HepG2 (cell line): ENCODE data around the gene TPX2. TPM values are rescaled to one million over a fixed set of nuclear protein-coding genes. Genes with fewer than 3 reads are reported as not detected.

Experiments
- BORCS8-MEF2B ChIP-seq: sonication (generic); formaldehyde crosslinking; IDR thresholded peaks from 2 replicates; pipeline ENCODE4 v1.8.0; 2022; ENCODE audit warnings: mild to moderate bottlenecking, missing genetic modification reagents
- CCAR2 ChIP-seq: fragments of 200-400 bp; formaldehyde crosslinking; optimal IDR thresholded peaks from 2 replicates; pipeline ENCODE3; 2018; ENCODE audit warnings: low read depth, mild to moderate bottlenecking, low read length, moderate library complexity
- E2F5 ChIP-seq: sonication (generic); formaldehyde crosslinking; conservative IDR thresholded peaks from 2 replicates; pipeline ENCODE4 v1.4.0; 2020; ENCODE audit warnings: missing genetic modification reagents
- HNF4A ChIP-seq: sonication (generic); formaldehyde crosslinking; IDR thresholded peaks from 2 replicates; pipeline ENCODE4 v1.4.0; 2020; ENCODE audit warnings: missing genetic modification reagents
- KLF15 ChIP-seq: sonication (generic); formaldehyde crosslinking; IDR thresholded peaks from 2 replicates; pipeline ENCODE4 v1.8.1; 2023; ENCODE audit warnings: borderline replicate concordance, mild to moderate bottlenecking, inconsistent platforms, missing genetic modification reagents, mixed read lengths
- KLF16 ChIP-seq, 2 experiments: sonication (generic) in 1 of 2; formaldehyde crosslinking in 1 of 2; IDR thresholded peaks; 2 replicates each; pipeline versions ENCODE4 v1.6.1 to v1.8.0; 2016 to 2023; ENCODE audit warnings: missing genetic modification reagents in 2 of 2, missing compliant biosample characterization in 1 of 2
- KLF9 ChIP-seq: IDR thresholded peaks from 2 replicates; pipeline ENCODE4 v1.6.1; 2016; ENCODE audit warnings: low read depth
- MAFK ChIP-seq, 2 experiments: IDR thresholded peaks in 1 of 2; conservative IDR thresholded peaks in 1 of 2; 2 replicates each; pipeline ENCODE4 v1.6.1; 2011; ENCODE audit warnings: improper control_type of control experiment in 2 of 2, low read length in 2 of 2
- RFX5 ChIP-seq: IDR thresholded peaks from 2 replicates; pipeline ENCODE4 v1.6.1; 2011; ENCODE audit warnings: low read depth, low read length, improper control_type of control experiment
- SETDB1 ChIP-seq: sonication (generic); formaldehyde crosslinking; IDR thresholded peaks from 2 replicates; pipeline ENCODE4 v1.5.1; 2020; ENCODE audit warnings: missing genetic modification reagents, mild to moderate bottlenecking, borderline replicate concordance
- SOX6 ChIP-seq, 2 experiments: fragments of 450-650 bp in 1 of 2; sonication (generic) in 1 of 2; formaldehyde crosslinking in 1 of 2; IDR thresholded peaks; 2 replicates each; pipeline versions ENCODE4 v1.4.0 to v1.6.1; 2017 to 2020; ENCODE audit warnings: antibody characterized with exemption in 1 of 2, mild to moderate bottlenecking in 1 of 2, missing genetic modification reagents in 1 of 2
- TERF1 ChIP-seq: sonication (generic); formaldehyde crosslinking; IDR thresholded peaks from 2 replicates; pipeline ENCODE4 v1.8.0; 2022; ENCODE audit warnings: mild to moderate bottlenecking, missing genetic modification reagents, moderate library complexity
- ZBTB26 ChIP-seq: IDR thresholded peaks from 2 replicates; pipeline ENCODE4 v1.6.1; 2016; ENCODE audit warnings: missing compliant biosample characterization, missing genetic modification reagents, borderline replicate concordance
- ZNF142 ChIP-seq: sonication (generic); formaldehyde crosslinking; IDR thresholded peaks from 2 replicates; pipeline ENCODE4 v1.4.0; 2020; ENCODE audit warnings: missing genetic modification reagents
- ZNF3 ChIP-seq: IDR thresholded peaks from 2 replicates; pipeline ENCODE4 v1.7.0; 2017; ENCODE audit warnings: inconsistent platforms
- ZNF382 ChIP-seq: sonication (generic); formaldehyde crosslinking; IDR thresholded peaks from 2 replicates; pipeline ENCODE4 v1.5.0; 2020; ENCODE audit warnings: missing genetic modification reagents, mild to moderate bottlenecking, borderline replicate concordance
- ZNF552 ChIP-seq: sonication (generic); formaldehyde crosslinking; IDR thresholded peaks from 2 replicates; pipeline ENCODE4 v1.9.0; 2022; ENCODE audit warnings: missing genetic modification reagents, mild to moderate bottlenecking, borderline replicate concordance
- ZNF572 ChIP-seq: sonication (generic); formaldehyde crosslinking; IDR thresholded peaks from 2 replicates; pipeline ENCODE4 v1.5.1; 2020; ENCODE audit warnings: mild to moderate bottlenecking, missing genetic modification reagents
- ZNF607 ChIP-seq: sonication (generic); formaldehyde crosslinking; IDR thresholded peaks from 2 replicates; pipeline ENCODE4 v1.5.1; 2020; ENCODE audit warnings: missing genetic modification reagents, mild to moderate bottlenecking, borderline replicate concordance
- polyA plus RNA-seq, 8 experiments: library from polyadenylated mRNA; depleted of rRNA in 3 of 8; stranded (reverse) in 7 of 8; unstranded in 1 of 8; fragments of >200 nt; fragmentation: Illumina TruSeq in 4 of 8; extraction: Trizol in 4 of 8; gene quantifications; 2 replicates each; pipeline versions ENCODE4 v1.2.1 to v1.2.3, GENCODE V29; 2011 to 2016; ENCODE audit warnings: low read depth in 4 of 8, missing spikeins in 1 of 8, mixed read lengths in 1 of 8; ENCODE audit not compliant: insufficient read depth in 1 of 8
- total RNA-seq, 5 experiments: library from RNA; depleted of rRNA; stranded (reverse); fragments of >200 nt; fragmentation: Illumina TruSeq; extraction: Trizol; gene quantifications; 2 replicates each; pipeline ENCODE4 v1.2.3, GENCODE V29; 2016; ENCODE audit warnings: low read depth in 1 of 5

The TPX2 gene
- total and polyA plus RNA-seq, 2 of the 13 experiments (the other 11 are each of a cell fraction or from before 2014, with no cell fraction given): 34.3 to 124 TPM

GRCh38 chr20:31704225-31705119 lies 34.6 kb upstream of the TPX2 start (continued):
- TF ChIP-seq KLF16 (CRISPR knock-in tag; IDR thresholded peaks at IDR 0.05): peak in 1 of 2 experiments; percentile 99; a peak in 2 of 4 replicates
- TF ChIP-seq SOX6 (IDR thresholded peaks at IDR 0.05): no peak
- TF ChIP-seq SOX6 (CRISPR knock-in tag; IDR thresholded peaks at IDR 0.05): peak; percentile 100
- no peak for TF ChIP-seq RFX5
- TF ChIP-seq TERF1 (CRISPR knock-in tag): no peak
- no peak for TF ChIP-seq ZNF382 (CRISPR knock-in tag)
- no peak; a peak in 1 of 4 replicates for TF ChIP-seq MAFK (conservative IDR thresholded peaks at IDR 0.05 in 1 of 2, IDR thresholded peaks at IDR 0.05 in 1 of 2; ENCODE audit: low read length in 2 of 2)
- peak; percentile 94; the same call in 1 of the 2 replicates for TF ChIP-seq KLF9
- TF ChIP-seq BORCS8-MEF2B (CRISPR knock-in tag): peak; percentile 89
- TF ChIP-seq ZNF552 (CRISPR knock-in tag): peak; percentile 65; the same call in 1 of the 2 replicates
- no peak for TF ChIP-seq E2F5
- TF ChIP-seq SETDB1 (CRISPR knock-in tag): no peak
- TF ChIP-seq CCAR2: peak; percentile 56
- peak; percentile 75; the same call in 1 of the 2 replicates for TF ChIP-seq ZNF3 (CRISPR knock-in tag)
- no peak for TF ChIP-seq ZNF572 (CRISPR knock-in tag)
- peak; percentile 87 for TF ChIP-seq ZNF142 (CRISPR knock-in tag)
- peak; percentile 100 for TF ChIP-seq HNF4A (CRISPR knock-in tag)
- TF ChIP-seq KLF15 (CRISPR knock-in tag): peak; percentile 92; the same call in 1 of the 2 replicates
- TF ChIP-seq ZBTB26 (CRISPR knock-in tag): peak; percentile 86; the same call in 1 of the 2 replicates
- TF ChIP-seq ZNF607 (CRISPR knock-in tag): peak; percentile 96
